ENCODE measurements around the gene CTAG1B. TPM values are rescaled to one million over a fixed set of nuclear protein-coding genes. Genes with fewer than 3 reads are reported as not detected.
"Not testable (repeated sequence)": the region's sequence is repeated elsewhere in the genome, so short reads cannot be mapped to it uniquely, and the experiment has no call there.

Gene CTAG1B
- total RNA-seq, 2 experiments from 2014 or later = not detected

DNA sequence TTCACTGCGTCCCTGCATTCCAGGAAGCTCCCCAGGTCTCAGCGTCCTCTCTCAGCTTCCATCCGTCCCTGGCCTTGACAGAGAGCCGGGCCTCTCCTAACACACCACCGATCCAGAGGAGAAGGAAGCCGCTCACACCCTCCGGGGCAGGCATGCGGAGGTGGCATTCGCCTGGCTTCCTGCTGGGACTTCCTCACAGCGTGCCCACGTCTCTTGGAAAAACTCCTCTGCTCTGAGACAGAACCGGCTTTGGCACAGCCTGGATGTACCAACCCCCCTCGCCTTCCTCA, 31.1 kb upstream of the CTAG1B start:
- ATAC-seq (ENCODE audit: low read depth) (no peak), DNase-seq (no peak)
- Mint-ChIP-seq H3K27me3 (no peaks in the 10 kb centered on the region), H3K4me3 (no peak overlapping the region), H3K27ac (no peak overlapping the region), H3K36me3 (no peaks in the 10 kb centered on the region), H3K4me1 (no peaks in the 10 kb centered on the region), H3K9me3 (no peaks in the 10 kb centered on the region)
- POLR2A ChIA-PET = no interaction called here

GRCh38 chrX:154649503-154650220, 30.6 kb upstream of the CTAG1B start:
- POLR2A ChIA-PET = no interaction called here
- no peak overlapping the region for H3K4me3 Mint-ChIP-seq
- ATAC-seq (ENCODE audit: low read depth) = no peak
- H3K9me3 Mint-ChIP-seq = no peaks in the 10 kb centered on the region
- H3K27ac Mint-ChIP-seq = no peak overlapping the region
- H3K36me3 Mint-ChIP-seq = no peaks in the 10 kb centered on the region
- H3K27me3 Mint-ChIP-seq = no peaks in the 10 kb centered on the region
- no peaks in the 10 kb centered on the region for H3K4me1 Mint-ChIP-seq
- no peak for DNase-seq

DNA sequence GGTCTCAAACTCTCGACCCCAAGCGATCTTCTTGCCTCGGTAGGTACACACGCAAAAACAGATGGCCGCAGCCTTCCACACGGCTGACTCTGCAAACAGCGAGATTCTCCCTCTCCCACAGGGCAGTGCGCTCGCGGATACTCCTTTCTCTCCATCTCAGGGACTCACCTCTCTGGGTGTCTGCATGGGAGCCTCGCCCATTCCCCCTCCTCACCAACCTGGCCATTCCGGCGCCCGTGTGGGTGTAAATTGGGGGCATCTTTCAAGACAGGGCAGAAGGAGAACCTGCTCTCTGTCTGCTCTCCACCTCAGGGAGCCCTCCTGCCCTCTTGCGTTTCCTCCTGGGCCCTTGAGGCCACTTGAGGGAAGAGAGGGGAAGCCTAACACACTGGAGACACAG, 29.8 kb upstream of the CTAG1B start:
- H3K36me3 Mint-ChIP-seq = no peaks in the 10 kb centered on the region
- no peaks in the 10 kb centered on the region for H3K4me1 Mint-ChIP-seq
- no peak for DNase-seq
- H3K27me3 Mint-ChIP-seq = no peaks in the 10 kb centered on the region
- H3K27ac Mint-ChIP-seq = no peak overlapping the region
- H3K9me3 Mint-ChIP-seq = no peaks in the 10 kb centered on the region
- H3K4me3 Mint-ChIP-seq = no peak overlapping the region
- no peak for ATAC-seq (ENCODE audit: low read depth)
- POLR2A ChIA-PET = no interaction called here

- ATAC-seq (ENCODE audit: low read depth) = peak; percentile 85
- H3K9me3 Mint-ChIP-seq, H3K4me1 Mint-ChIP-seq, DNase-seq, H3K27me3 Mint-ChIP-seq, H3K27ac Mint-ChIP-seq, H3K36me3 Mint-ChIP-seq, H3K4me3 Mint-ChIP-seq, POLR2A ChIA-PET: not testable (repeated sequence)
Observed at GRCh38 chrX:154645745-154646378, 26.8 kb upstream of the CTAG1B start.

- H3K27ac Mint-ChIP-seq; H3K9me3 Mint-ChIP-seq; ATAC-seq (ENCODE audit: low read depth); POLR2A ChIA-PET; H3K36me3 Mint-ChIP-seq; H3K4me3 Mint-ChIP-seq; DNase-seq; H3K4me1 Mint-ChIP-seq; H3K27me3 Mint-ChIP-seq: not testable (repeated sequence)
Observed at GRCh38 chrX:154643708-154644107, 24.6 kb upstream of the CTAG1B start.

DNA sequence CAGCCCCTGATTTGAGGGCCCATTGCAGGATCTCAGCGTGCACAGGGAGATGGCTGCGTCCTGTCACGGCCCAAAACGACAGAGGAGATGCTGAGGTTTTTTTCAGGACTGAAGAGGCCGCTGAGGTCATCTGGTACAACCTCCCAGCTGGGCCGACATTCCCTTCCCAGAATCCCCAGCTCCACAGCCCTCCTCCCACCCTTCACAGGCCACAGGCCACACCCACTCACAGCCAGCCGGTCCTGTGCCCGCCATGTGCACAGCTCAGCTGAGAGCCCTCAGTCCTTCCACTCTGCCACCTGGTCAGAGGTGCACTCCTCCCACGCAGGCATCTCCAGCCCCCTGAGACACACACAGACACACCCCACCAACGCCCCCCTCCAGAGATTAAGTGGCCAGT, 22.7 kb upstream of the CTAG1B start:
- H3K27me3 Mint-ChIP-seq; H3K36me3 Mint-ChIP-seq; H3K9me3 Mint-ChIP-seq; DNase-seq; ATAC-seq (ENCODE audit: low read depth); POLR2A ChIA-PET; H3K27ac Mint-ChIP-seq; H3K4me1 Mint-ChIP-seq; H3K4me3 Mint-ChIP-seq: not testable (repeated sequence)

- DNase-seq; H3K27me3 Mint-ChIP-seq; H3K4me1 Mint-ChIP-seq; POLR2A ChIA-PET; H3K4me3 Mint-ChIP-seq; ATAC-seq (ENCODE audit: low read depth); H3K36me3 Mint-ChIP-seq; H3K9me3 Mint-ChIP-seq; H3K27ac Mint-ChIP-seq: not testable (repeated sequence)
Observed at GRCh38 chrX:154633661-154634060, 14.6 kb upstream of the CTAG1B start.

DNA sequence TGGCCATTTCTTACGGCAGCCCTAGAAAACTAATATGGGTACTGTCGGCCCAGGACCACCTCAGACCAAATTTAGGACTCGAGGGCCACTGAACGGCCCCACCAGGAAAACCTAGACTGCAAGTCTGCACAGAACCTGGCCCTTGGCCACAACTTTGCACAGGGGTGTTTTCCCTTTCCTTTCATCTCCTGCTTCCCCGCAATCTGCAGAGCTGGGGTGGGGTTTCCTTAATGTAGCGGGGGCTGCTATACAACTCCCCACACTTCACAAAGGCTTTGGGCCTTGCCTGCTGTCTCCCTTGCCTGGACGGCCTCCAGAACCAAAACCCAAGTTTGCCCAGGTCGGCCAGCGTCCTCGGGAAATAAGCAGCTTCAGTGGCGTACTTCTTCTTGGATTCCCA, 11.9 kb upstream of the CTAG1B start:
- H3K4me3 Mint-ChIP-seq; ATAC-seq (ENCODE audit: low read depth); H3K4me1 Mint-ChIP-seq; H3K27me3 Mint-ChIP-seq; H3K27ac Mint-ChIP-seq; POLR2A ChIA-PET; H3K9me3 Mint-ChIP-seq; H3K36me3 Mint-ChIP-seq; DNase-seq: not testable (repeated sequence)

- H3K36me3 Mint-ChIP-seq; DNase-seq; H3K27ac Mint-ChIP-seq; H3K4me3 Mint-ChIP-seq; ATAC-seq (ENCODE audit: low read depth); H3K9me3 Mint-ChIP-seq; H3K4me1 Mint-ChIP-seq; POLR2A ChIA-PET; H3K27me3 Mint-ChIP-seq: not testable (repeated sequence)
Observed at GRCh38 chrX:154628960-154629359, 9.9 kb upstream of the CTAG1B start.

DNA sequence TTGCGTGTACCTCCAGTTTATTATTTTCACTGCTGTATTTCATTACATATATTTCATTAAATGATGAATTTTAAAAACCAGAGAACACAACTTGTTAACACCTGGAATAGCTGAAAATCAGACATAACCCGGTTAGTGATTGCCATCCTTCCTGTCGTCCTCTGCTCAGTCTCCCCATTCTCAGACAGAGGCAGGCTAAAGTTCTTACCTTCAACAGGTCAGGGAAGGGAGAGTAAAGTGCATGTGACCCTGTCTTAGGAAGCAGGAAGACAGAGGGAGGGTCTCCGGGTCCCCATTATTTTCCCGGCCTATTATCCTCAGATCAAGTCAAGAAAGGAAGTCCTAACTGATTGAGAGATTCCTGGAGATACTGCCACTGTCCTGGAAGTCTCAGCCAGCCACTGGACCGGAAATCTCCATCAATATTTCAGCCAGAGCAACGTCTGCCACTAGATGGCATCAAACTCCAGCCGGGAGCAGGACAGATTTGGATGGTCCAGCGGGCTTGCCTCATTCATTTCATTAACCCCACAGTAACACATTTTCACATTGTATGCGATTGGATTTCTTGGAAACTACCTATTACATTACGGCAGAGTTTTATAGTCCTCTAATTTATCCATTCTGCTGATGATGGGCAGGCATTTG, 1.8 kb upstream of the CTAG1B start:
- ATAC-seq (ENCODE audit: low read depth); H3K27me3 Mint-ChIP-seq; H3K4me1 Mint-ChIP-seq; H3K4me3 Mint-ChIP-seq; H3K9me3 Mint-ChIP-seq; DNase-seq; H3K27ac Mint-ChIP-seq; POLR2A ChIA-PET; H3K36me3 Mint-ChIP-seq: not testable (repeated sequence)

DNA sequence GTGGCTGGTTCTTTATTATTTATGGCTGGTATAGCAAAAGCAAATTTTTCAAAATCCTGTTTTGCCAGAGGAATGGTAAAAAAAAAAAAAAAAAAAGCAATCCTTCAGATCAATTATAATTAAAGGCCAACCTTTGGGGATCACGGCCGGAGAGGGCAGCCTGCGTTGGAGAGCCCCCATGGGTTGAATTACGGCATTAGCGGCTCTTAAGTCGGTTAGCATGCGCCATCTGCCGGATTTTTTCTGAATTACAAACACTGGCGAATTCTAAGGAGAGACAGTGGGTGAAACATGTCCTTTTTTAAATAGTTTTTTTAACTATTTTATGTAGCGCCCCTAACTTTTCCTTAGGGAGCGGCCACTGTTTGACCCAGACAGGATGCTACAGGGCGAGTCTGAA, 5.5 kb downstream of the CTAG1B start:
- H3K27ac Mint-ChIP-seq; POLR2A ChIA-PET; H3K9me3 Mint-ChIP-seq; H3K27me3 Mint-ChIP-seq; H3K4me3 Mint-ChIP-seq; H3K4me1 Mint-ChIP-seq; H3K36me3 Mint-ChIP-seq; DNase-seq; ATAC-seq (ENCODE audit: low read depth): not testable (repeated sequence)

DNA sequence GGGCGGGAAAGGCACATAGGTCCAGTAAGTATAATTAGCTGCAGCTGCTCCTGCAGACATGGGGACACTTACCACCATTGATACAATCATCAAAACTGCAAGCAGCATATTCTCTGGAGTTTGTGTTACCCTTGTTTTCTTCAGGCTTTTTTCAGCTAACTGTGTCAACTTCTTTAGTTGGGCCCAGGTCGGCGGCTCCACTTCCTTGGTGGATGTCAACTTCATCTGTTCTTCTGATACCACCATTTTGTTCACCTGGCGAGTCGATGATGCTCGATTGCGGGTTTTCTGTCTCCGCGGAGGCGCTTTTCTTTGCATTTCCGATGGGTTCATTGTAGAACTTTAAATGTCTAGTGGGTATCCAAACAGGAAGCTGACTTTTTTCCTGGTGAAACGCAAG, 7.9 kb downstream of the CTAG1B start:
- DNase-seq; H3K27me3 Mint-ChIP-seq; H3K36me3 Mint-ChIP-seq; H3K4me1 Mint-ChIP-seq; POLR2A ChIA-PET; ATAC-seq (ENCODE audit: low read depth); H3K27ac Mint-ChIP-seq; H3K4me3 Mint-ChIP-seq; H3K9me3 Mint-ChIP-seq: not testable (repeated sequence)

DNA sequence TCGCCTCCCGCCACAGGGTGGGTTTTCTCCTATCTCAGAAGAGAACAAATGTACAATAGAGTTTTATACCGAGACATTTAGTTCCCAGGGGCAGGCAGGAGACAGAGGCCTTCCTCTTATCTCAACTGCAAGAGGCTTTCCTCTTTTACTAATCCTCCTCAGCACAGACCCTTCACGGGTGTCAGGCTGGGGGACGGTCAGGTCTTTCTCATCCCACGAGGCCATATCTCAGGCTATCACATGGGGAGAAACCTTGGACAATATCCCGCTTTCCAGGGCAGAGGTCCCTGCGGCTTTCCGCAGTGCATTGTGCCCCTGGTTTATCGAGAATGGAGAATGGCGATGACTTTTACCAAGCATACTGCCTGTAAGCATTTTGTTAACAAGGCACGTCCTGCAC, 10.3 kb downstream of the CTAG1B start:
- DNase-seq; H3K9me3 Mint-ChIP-seq; POLR2A ChIA-PET; H3K27me3 Mint-ChIP-seq; H3K36me3 Mint-ChIP-seq; H3K4me3 Mint-ChIP-seq; H3K27ac Mint-ChIP-seq; ATAC-seq (ENCODE audit: low read depth): not testable (repeated sequence)
- peaks cover 13% of the 10 kb centered on the region for H3K4me1 Mint-ChIP-seq

DNA sequence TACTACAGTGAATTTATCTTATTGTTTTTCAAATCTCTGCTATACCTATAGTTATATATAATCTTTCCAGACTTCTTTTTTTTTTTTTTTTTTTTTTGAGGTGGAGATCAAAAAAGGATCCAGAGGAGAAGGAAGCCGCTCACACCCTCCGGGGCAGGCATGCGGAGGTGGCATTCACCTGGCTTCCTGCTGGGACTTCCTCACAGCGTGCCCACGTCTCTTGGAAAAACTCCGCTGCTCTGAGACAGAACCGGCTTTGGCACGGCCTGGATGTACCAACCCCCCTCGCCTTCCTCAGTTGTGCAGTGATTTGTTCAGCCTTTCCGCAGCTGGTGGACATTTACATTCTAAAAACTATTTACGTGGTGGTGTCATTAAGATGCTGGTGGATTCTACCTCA, 11.1 kb downstream of the CTAG1B start:
- H3K36me3 Mint-ChIP-seq; H3K4me3 Mint-ChIP-seq; H3K27me3 Mint-ChIP-seq; POLR2A ChIA-PET; ATAC-seq (ENCODE audit: low read depth); DNase-seq; H3K9me3 Mint-ChIP-seq; H3K27ac Mint-ChIP-seq: not testable (repeated sequence)
- peaks cover 13% of the 10 kb centered on the region for H3K4me1 Mint-ChIP-seq

Measured in activated naive CD8-positive, alpha-beta T cell treated with anti-CD3 and anti-CD28 coated beads, Interleukin-2, amount 10 ng/mL, durations not matched to agents 7 days and 5 days (primary cell).